Stimulated activated CD4-positive, alpha-beta T cell treated with anti-CD3 and anti-CD28 coated beads, TNF-alpha, amount 100 ng/mL, for 48 hours (primary cell): ENCODE results near the gene CNTNAP2.

Experiments
- DNase-seq, 3 donors: peaks; one replicate each; pipeline ENCODE4 v3.0.0-alpha.2; 2020; ENCODE audit warnings: low read depth in 3 of 3

Gene CNTNAP2

DNA sequence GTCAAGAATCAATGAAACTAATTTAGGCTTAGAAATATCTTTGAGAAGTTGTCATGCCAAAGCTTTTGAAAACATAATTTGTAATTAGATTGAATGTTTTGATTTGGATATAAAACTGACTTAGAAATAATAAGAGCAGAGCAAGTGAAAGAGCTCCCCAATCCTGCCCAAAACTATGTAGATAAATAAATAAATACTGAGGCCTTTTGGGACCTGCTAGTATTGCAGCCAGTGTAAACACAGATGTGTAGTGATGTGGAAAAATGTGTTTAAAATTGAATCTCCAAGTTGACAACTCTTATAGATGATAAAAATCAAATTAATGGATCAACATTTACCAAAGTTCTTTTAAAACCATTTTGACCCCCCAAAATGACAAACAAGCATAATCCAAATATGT, 896.1 kb downstream of the CNTNAP2 start:
- DNase-seq: no peak

DNA sequence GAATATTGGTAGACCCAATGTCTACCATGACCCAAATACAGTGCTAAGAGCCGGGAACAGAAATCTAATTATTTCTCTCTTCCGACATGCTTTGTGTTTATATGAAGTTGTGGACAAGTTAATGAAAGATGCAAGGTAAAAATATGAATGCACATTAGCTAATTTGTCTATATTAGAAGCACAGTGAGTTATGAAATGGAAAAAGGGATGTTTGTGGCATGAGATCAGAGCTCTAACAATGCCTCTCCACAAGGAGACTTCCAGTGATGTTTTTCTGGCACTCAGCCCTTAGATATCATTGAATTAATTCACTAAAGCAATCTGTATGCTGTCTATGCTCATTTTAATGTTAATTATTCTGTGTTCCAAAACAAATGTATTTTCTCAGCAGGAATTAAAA, 897.2 kb downstream of the CNTNAP2 start:
- DNase-seq: no peak

- no peak for DNase-seq
Measured at GRCh38 chr7:147014286-147014955, 897.8 kb downstream of the CNTNAP2 start.

DNA sequence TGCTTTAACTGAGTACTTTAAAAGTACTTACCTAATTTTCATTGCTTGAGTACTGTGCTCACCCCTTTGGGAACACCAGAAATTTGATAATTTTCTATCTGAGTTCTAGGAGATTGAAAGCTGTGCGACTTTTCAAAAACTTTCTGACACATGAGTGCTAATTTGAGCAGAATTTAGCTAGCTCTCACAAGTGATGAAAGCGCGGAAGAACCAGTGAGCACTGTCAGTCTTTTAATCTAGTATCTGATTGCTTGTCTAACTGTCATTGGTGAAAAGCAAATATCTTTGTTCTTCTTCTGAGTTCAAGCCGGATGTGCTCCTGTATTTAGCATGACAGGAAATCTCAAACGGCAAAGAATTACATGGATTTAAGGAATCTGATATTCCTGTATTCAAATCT, 899.4 kb downstream of the CNTNAP2 start:
- no peak for DNase-seq

DNA sequence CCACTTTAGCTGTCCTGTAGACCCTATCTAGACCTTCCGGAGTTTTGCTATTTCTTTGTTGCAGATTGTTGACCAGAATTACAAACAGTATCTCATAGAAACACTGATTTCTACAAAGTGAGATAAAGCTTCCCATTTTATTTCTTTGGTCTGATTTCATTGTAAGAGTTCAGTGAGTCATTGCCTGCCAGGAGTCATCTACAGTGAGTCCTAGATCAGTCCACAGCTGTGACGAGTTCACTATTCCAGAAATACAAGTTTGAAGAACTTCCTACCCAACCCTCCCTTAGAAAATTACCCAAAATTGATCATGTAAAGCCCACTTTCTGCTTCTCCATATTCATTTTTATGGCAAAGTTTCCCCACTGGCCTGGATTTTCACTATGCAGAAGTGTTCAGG, 905.5 kb downstream of the CNTNAP2 start:
- no peak for DNase-seq

DNA sequence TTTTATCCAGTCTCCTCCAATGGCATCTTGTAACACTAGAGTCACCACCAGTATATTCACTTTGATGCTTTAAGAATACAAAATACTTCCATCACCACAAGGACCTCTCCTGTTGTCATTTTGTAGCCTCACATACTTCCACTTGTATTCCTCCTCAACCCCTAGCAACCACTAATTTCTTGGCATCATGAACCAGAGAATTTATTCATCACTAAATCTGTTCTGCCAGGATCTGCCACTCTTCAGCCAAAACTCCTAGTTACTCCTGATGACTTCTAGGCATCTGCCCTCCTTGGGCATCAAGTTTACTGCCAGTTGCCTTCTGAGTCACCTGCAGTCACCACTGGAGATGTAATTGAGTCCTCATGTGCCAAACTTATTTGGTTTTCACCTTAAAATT, 906.8 kb downstream of the CNTNAP2 start:
- no peak for DNase-seq

- DNase-seq: no peak
Measured at GRCh38 chr7:147029953-147030352, 913.4 kb downstream of the CNTNAP2 start.

GRCh38 chr7:147033641-147034040, 917.0 kb downstream of the CNTNAP2 start:
- no peak for DNase-seq

DNA sequence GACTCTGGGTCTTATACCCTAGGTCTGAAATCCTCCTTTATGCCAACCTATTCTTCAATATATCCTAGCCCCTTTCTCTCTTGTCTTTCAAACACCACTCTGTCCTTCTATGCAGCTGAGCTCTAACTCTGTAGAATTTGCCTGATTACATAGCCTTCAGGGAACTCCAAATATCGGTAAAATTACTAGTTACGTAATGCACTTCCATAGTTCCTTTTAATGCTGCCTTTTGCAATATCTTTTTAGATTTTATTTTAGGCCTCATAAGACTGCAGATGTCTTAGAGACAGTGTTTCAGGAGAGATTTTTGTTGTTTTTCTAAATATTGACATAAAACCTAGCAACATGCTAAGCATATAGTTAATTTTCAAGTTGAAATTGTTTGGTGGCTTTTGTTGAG, 924.8 kb downstream of the CNTNAP2 start:
- DNase-seq: no peak

DNA sequence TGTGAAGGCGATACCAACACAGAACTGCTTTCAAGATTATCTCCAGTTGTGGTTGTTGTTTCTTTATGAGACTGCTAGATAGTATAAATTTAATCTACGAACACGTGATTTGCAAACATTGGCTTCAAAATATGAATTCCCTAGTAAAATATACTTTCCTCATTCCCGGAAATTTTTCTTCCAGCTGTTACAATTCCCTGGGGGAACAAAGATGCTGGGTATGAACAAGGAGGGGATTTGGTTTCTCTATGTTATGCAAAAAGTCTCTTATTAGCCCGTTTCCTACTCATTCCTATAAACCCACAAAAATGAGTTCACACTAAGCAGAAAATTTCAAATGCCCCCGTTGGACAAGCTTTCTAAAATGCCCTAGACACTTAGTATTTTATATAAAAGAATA, 928.3 kb downstream of the CNTNAP2 start:
- DNase-seq: no peak

- DNase-seq: no peak
Measured at GRCh38 chr7:147047696-147048095, 931.1 kb downstream of the CNTNAP2 start.

DNA sequence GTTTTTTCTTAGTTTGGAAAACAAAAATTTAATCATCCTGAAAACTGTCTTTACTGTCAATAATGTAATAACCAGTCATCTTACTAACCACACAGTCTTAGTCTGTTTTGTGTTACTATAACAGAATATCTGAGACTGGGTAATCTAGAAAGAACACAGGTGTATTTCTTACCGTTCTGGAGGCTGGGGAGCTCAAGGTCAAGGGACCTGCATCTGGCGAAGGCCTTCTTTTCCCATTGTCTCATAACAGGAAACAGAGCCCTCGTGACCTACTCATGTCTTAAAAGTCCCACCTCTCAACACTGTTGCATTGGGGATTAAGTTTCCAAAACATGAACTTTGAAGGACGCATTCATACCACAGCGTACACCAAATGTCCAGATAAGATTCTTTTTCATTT, 932.3 kb downstream of the CNTNAP2 start:
- DNase-seq: no peak

DNA sequence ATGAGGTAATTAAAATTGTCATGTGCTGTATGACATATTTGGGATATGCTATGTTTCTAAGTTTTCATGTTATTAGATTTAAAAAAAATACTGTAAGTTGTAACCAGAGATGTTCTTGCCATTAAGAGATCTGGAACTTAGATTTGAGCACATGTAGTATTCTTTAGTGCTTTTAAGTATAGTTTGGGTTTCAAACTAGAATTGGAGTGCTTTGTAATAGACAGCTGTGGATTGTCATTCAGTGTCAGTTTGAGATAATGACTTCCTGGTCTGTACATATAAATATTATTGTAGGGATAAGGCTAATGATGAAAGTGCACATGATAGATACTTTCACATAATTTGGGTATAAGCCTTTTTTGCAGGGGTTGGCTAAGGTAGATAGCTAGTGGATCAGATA, 936.2 kb downstream of the CNTNAP2 start:
- no peak for DNase-seq

DNA sequence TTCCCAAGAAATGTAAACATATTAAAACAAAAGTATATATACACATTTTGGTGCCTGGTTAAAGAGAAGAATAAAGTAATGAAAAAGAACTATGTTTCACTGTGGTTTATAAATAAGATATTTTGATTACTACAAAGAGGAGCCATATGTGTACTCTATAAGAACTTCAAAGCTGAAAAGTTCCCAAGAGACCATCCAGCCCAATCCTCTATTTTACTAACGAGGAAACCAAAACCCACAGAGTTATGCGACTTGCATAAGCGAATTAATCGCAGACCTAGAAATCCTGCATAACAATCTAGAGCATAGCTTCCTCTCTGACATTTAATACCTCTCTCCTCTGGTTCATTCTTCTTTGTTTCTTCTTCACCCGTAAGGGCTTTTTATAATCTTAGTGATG, 937.1 kb downstream of the CNTNAP2 start:
- no peak for DNase-seq

DNA sequence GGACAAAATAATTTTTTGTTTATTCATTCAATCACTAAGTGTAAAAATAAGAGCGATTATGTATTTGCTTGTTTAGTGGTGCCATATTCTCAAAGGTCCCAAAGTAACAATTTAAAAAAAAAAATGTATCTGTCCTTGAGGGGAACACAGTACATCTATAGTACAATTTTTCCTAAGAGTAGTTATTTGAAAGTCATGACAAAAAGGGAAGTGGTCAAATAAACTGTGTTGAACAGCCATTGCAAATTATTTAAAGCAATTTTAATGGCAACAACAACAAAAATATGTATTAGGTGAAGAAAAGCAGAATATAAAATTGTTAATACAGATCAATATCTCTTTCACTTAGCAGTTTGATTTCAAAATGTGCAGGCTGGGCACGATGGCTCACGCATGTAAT, 943.5 kb downstream of the CNTNAP2 start:
- DNase-seq: no peak

DNA sequence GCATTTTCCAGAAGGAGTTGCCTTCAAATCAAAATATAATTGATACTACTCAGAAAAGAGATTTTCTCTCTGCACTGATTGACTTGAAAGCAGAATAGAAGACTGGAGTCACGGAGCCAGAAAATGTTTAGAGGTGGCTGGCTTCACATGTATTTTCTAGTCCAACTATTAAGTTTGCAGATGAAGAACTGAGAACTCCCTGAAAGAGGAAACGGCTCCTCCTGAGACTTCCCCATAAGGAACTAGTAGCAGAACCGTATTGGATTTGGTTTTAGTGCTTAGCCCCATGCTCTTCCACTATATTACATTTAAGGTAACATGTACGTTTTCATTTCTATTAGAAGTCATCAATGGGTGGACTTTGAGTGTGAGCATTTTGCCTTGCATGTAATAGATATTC, 946.3 kb downstream of the CNTNAP2 start:
- no peak for DNase-seq

DNA sequence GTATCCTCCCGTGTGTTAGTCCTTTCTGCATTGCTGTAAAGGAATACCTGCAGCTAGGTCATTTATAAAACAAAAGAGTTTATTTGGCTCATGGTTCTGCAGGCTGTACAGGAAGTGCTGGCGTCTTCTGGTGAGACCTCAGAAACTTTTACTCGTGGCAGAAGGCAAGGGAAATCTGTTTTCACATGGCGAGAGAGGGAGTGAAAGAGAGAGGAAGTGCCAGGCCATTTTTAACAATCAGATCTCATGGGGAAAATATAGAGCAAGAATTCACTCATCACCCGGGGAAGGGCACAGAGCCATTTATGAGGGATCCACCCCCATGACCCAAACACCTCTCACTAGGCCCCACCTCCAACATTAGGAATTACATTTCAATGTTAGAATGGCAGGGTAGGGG, 952.2 kb downstream of the CNTNAP2 start:
- no peak for DNase-seq

- DNase-seq: no peak
Measured at GRCh38 chr7:147069771-147070170, 953.2 kb downstream of the CNTNAP2 start.

DNA sequence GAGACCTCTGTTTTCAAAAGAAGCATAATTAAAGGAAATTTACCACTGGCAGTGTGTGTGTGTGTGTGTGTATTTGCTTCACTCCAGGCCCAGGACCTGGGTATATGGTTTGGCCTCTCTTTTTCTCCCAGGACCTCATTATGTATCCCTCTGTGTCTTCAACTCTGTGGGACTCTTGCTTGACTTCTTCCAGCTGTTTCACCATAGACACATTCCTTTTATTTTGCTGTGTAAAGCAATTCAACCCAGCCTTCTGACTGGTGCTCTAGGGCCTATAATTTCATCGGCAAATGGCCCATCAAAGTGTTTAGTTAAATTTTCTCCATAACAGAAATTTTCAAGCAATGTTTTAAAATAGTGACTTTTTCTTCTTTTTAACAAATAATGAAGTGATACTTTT, 954.3 kb downstream of the CNTNAP2 start:
- DNase-seq: no peak

DNA sequence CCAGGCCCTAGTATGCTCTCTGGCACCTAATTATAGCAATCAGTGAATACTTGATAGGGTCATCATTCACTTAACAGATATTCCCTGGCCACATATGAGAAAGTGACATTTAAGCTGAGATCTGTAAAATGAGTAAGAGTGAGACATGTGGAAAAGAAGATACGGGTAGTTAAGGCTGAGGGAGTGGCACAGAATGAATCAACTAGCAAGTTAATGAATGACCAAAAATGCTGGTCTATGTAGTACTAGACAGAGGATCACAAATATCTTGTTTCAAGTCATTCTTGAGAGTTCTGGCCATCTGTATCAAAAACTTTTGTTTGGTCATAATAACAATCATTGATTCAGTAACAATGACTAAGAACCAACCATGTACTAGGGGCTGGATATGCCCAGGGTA, 954.9 kb downstream of the CNTNAP2 start:
- no peak for DNase-seq

DNA sequence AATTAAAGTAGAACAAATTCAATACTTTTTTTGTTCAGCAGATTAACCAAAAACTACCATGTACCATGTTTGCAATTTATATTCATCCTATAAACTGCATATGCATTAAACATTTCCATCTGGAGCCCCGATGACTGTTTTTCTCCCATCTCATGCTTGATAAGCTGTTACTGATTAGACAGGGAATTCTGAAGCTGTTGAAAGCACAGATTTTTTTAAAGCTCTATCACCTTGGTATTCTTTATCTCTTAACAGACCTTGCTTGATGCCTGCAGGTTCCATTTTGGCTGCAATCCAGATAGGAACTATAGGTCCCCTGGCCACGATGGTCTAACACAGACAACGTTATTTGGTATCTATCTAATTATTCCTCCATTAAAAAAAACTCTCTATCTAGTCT, 961.7 kb downstream of the CNTNAP2 start:
- DNase-seq: no peak

DNA sequence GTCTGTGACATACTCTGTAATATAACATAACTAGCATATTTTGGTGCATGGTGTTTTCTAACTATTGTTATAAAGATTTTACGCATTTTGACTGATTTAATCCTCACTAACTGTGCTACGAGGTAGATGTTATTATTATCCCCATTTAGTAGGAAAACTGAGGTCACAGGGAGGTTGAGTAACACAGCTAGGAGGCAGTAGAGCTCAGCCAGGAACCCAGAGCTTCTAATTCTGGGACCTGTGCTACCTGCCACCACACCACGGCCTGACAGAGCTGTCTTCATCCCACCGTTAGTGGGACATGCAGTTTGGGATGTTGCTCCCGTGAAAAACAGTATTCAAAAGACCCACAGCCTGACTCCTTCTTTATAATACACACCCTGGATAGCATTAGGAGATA, 962.5 kb downstream of the CNTNAP2 start:
- DNase-seq: no peak

GRCh38 chr7:147079921-147080420, 963.4 kb downstream of the CNTNAP2 start:
- DNase-seq: no peak

DNA sequence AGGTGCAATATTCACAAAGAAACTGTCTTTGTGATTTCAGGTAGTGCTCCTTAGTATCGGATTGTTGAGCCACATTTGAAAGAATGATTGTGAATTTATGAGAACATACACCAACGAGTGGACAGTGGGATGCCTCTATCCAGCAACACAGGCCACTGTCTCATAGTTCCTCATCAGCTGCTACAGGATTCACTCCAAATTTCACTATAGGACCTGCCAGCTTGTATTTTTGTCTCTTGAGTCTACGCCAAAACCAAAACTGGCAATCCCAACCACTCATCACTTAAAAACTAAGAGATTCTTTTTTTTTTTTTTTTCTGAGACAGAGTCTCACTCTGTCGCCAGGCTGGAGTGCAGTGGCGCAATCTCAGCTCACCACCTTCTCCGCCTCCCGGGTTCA, 964.5 kb downstream of the CNTNAP2 start:
- no peak for DNase-seq
